Breast epithelium (tissue), 4 donors: Measurements from ENCODE around the gene RNF149. TPM values are rescaled to one million over a fixed set of nuclear protein-coding genes. Genes with fewer than 3 reads are reported as not detected.

Experiments
- DNase-seq, 2 donors: peaks; one replicate each; pipeline ENCODE4 v3.0.0-alpha.2; 2019; ENCODE audit warnings: low spot score in 2 of 2
- H3K27ac ChIP-seq, 2 donors: fragments of 200-600 bp; sonication (generic) in 1 of 2; one replicate each; pipeline ENCODE4 v1.5.1; 2016 to 2019; ENCODE audit warnings: mild to moderate bottlenecking in 1 of 2
- H3K27me3 ChIP-seq, 2 donors: fragments of 200-600 bp; sonication (generic) in 1 of 2; one replicate each; pipeline versions ENCODE4 v1.5.1 to v1.6.0; 2017 to 2019; ENCODE audit warnings: control low read depth in 1 of 2, mild to moderate bottlenecking in 1 of 2
- H3K36me3 ChIP-seq: fragments of 200-600 bp; one replicate; pipeline ENCODE4 v1.5.1; 2019
- H3K4me1 ChIP-seq, 2 donors: fragments of 200-600 bp; sonication (generic); one replicate each; pipeline ENCODE4 v1.5.1; 2016 to 2019; ENCODE audit warnings: control low read depth in 1 of 2
- H3K4me3 ChIP-seq, 3 donors: fragments of 200-600 bp; sonication (generic); 1 replicate in 2 of 3; 2 replicates in 1 of 3; pipeline ENCODE4 v1.5.1; 2016 to 2019; ENCODE audit warnings: mild to moderate bottlenecking in 3 of 3, moderate library complexity in 2 of 3
- H3K9me3 ChIP-seq, 2 donors: fragments of 200-600 bp; sonication (generic) in 1 of 2; one replicate each; pipeline ENCODE4 v1.5.1; 2016 to 2019; ENCODE audit warnings: control low read depth in 1 of 2
- CTCF ChIP-seq, 3 donors: fragments of 450-650 bp; IDR thresholded peaks; one replicate each; pipeline ENCODE4 v1.5.1; 2016 to 2017; ENCODE audit warnings: antibody characterized with exemption in 3 of 3, mild to moderate bottlenecking in 3 of 3, moderate library complexity in 3 of 3
- POLR2A ChIP-seq: fragments of 450-650 bp; IDR thresholded peaks from one replicate; pipeline ENCODE4 v1.6.1; 2016; ENCODE audit warnings: antibody characterized with exemption, mild to moderate bottlenecking, moderate library complexity
- POLR2AphosphoS5 ChIP-seq, 3 donors: sonication (generic); formaldehyde crosslinking; IDR thresholded peaks; one replicate each; pipeline ENCODE4 v1.6.1; 2017; ENCODE audit warnings: antibody characterized with exemption in 3 of 3
- intact Hi-C: fragments of 100-400 bp; cut with DNase I; formaldehyde crosslinking; loops from one replicate; pipeline ENCODE4 v1.15.1; 2023; ENCODE audit warnings: low total_unique reads
- total RNA-seq, 3 donors: library from RNA; depleted of rRNA; stranded (reverse); fragments of >200 nt; gene quantifications; one replicate each; pipeline ENCODE4 v1.1.0, GENCODE V29; 2016

Gene RNF149
- total RNA-seq, 3 donors from 2014 or later: 65.6 to 101 (median 75.4) TPM

GRCh38 chr2:101311696-101312017 lies 3.2 kb upstream of the RNF149 start:
- no peaks in the 10 kb centered on the region for H3K36me3 ChIP-seq
- H3K27ac ChIP-seq: no peak overlapping the region
- H3K4me1 ChIP-seq: no peaks in the 10 kb centered on the region
- H3K27me3 ChIP-seq: no peaks in the 10 kb centered on the region
- intact Hi-C loops: no loop called here
- no peak overlapping the region for H3K4me3 ChIP-seq
- no peaks in the 10 kb centered on the region for H3K9me3 ChIP-seq
- TF ChIP-seq POLR2AphosphoS5 (IDR thresholded peaks at IDR 0.05): no peak
- TF ChIP-seq POLR2A: no peak
- TF ChIP-seq CTCF (IDR thresholded peaks at IDR 0.05): no peak
- no peak for DNase-seq

DNA sequence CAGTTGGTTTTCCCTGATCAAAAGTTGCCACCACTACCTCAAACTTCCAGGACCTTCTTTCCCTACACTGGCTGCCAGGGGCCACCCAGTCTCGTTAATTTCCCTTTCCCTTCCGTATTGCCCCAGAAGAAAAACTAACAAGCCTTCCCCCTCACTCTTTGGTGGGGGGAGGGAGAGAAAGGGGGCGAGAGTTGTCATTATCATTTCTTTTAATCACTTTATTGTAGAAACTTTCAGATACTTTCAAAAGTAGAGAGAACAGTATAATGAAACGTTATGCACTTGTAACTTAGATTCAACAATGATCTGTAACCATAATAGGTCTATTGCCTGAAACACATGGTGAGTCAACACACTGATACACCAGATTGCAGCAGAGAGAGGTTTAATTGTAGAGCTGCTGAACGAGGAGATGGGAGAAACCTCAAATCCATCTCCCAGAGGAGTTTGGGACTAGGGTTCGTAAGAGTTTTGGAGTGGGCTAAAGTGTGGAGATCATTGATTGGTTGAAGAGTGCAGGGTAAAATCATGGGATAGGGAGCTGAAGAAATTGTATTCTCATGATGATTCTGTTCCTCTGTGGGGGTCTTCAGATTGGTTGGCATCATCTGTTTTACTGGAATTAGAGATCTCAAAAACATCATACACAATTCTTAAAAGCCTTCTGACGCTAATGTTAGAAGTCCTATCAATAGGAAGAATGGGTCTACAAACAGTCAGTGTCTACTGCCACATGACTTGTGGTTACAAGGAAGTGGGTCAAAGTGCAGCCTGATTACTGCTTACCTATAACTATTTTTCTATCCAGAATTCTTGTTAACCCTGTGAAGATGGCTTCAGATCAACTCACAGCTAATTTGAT lies 2.6 kb upstream of the RNF149 start:
- H3K4me1 ChIP-seq: peaks cover 0 to 2% of the 10 kb centered on the region in 2 donors
- no peaks in the 10 kb centered on the region for H3K9me3 ChIP-seq
- no peaks in the 10 kb centered on the region for H3K36me3 ChIP-seq
- no peak overlapping the region for H3K27ac ChIP-seq
- DNase-seq: no peak
- intact Hi-C loops: no loop called here
- no peak overlapping the region for H3K4me3 ChIP-seq
- no peaks in the 10 kb centered on the region for H3K27me3 ChIP-seq
- TF ChIP-seq POLR2AphosphoS5 (IDR thresholded peaks at IDR 0.05): no peak

- no peak overlapping the region for H3K27ac ChIP-seq
- no peak overlapping the region for H3K4me3 ChIP-seq
- no peaks in the 10 kb centered on the region for H3K27me3 ChIP-seq
- intact Hi-C loops: no loop called here
- H3K36me3 ChIP-seq: no peaks in the 10 kb centered on the region
- DNase-seq: no peak
- H3K9me3 ChIP-seq: no peaks in the 10 kb centered on the region
- TF ChIP-seq POLR2AphosphoS5 (IDR thresholded peaks at IDR 0.05): no peak
- no peak for TF ChIP-seq POLR2A
- TF ChIP-seq CTCF (IDR thresholded peaks at IDR 0.05): no peak
- peaks cover 0 to 10% of the 10 kb centered on the region in 2 donors for H3K4me1 ChIP-seq
Observed at GRCh38 chr2:101310090-101310833, 1.8 kb upstream of the RNF149 start.

GRCh38 chr2:101307950-101308431 lies 510 bp downstream of the RNF149 start:
- Histone ChIP-seq H3K27ac (peak overlapping the region; percentile 92 to 93), H3K4me3 (peak overlapping the region; percentile 84 to 90 (median 87)), H3K4me1 (peaks cover 0 to 13% of the 10 kb centered on the region in 2 donors), H3K36me3 (no peaks in the 10 kb centered on the region), H3K9me3 (no peaks in the 10 kb centered on the region), H3K27me3 (no peaks in the 10 kb centered on the region)
- no peak for DNase-seq
- TF ChIP-seq CTCF (IDR thresholded peaks at IDR 0.05) (no peak), POLR2A (no peak), POLR2AphosphoS5 (IDR thresholded peaks at IDR 0.05) (no peak)
- intact Hi-C loops: no loop called here

DNA sequence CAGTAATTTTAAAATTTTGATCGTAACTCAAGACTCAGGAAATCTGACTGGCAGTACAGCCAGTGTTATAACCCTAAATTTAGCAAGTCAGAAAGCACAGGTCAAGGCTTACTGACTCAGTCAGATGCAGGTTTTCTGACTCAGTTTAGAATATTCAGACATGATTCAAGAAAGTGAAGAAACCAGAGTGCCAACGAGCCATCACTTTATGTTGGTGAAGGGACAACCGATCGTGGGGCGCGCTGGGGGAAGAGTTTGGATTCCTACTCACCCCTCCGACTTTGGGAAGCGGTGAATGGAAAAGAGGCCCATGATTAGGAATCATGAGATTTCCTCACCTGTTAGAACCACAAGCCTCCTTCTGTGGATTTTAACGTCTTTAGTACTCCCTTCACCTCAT lies 998 bp downstream of the RNF149 start:
- no peaks in the 10 kb centered on the region for H3K27me3 ChIP-seq
- TF ChIP-seq POLR2A: no peak
- TF ChIP-seq CTCF (IDR thresholded peaks at IDR 0.05): no peak
- TF ChIP-seq POLR2AphosphoS5 (IDR thresholded peaks at IDR 0.05): no peak
- peak overlapping the region; percentile 92 to 93 for H3K27ac ChIP-seq
- no peak for DNase-seq
- peak overlapping the region; percentile 84 to 90 (median 87) for H3K4me3 ChIP-seq
- intact Hi-C loops: no loop called here
- H3K4me1 ChIP-seq: peaks cover 0 to 13% of the 10 kb centered on the region in 2 donors
- no peaks in the 10 kb centered on the region for H3K9me3 ChIP-seq
- no peaks in the 10 kb centered on the region for H3K36me3 ChIP-seq
